GM12864 (cell line): ENCODE data around the gene FOXK2.
A peak's percentile ranks its signal among the peaks of the same experiment; 100 is the strongest.
"Not testable (repeated sequence)": the region's sequence is repeated elsewhere in the genome, so short reads cannot be mapped to it uniquely, and the experiment has no call there.

Source experiments
- DNase-seq: peaks from one replicate; pipeline ENCODE4 v3.0.0-alpha.2; 2011; ENCODE audit warnings: low read depth
- H3K4me3 ChIP-seq: 2 replicates; pipeline ENCODE4 v1.5.1; 2011; ENCODE audit warnings: mild to moderate bottlenecking, low read depth, low read length, control low read depth
- TF ChIP-seq, protein P1 (sequence below): IDR thresholded peaks from 2 replicates; pipeline ENCODE4 v1.5.1; 2011; ENCODE audit warnings: low read depth, mild to moderate bottlenecking, moderate library complexity, low read length, control low read depth, inconsistent platforms; ENCODE audit errors: missing control alignments

The FOXK2 gene

DNA sequence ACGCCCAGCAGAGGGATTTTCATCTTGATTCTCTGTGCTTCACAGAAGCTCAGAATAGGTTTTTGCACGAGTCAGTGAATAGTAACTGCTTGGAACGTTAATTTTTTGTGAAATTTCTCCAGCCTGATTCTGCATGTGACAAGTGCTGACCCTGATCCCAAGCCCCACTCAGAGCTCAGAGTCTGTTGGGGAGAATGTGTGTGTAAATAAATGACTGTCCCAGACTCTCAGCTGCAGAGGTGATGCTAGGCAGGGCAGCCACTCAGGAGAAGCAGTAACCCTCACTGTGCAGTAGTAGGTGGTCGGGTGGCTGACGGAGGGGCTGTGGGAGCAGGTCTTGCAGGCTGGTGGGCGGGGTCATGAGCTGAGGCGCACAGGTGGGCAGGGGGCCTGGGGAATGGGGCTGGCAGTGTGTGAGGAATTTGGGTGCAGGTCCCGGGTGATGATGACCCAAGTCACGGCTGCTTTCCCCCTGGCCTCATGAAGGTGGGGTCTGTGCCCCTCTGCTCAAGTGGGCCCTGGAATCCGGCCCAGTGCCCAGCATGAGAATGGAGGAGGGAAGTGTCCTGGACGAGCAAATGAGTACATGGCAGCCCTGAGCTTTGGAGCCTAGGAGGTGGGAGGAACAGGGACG is 16.3 kb upstream of the FOXK2 start:
- no peak overlapping the region for H3K4me3 ChIP-seq
- TF ChIP-seq, protein P1, sequence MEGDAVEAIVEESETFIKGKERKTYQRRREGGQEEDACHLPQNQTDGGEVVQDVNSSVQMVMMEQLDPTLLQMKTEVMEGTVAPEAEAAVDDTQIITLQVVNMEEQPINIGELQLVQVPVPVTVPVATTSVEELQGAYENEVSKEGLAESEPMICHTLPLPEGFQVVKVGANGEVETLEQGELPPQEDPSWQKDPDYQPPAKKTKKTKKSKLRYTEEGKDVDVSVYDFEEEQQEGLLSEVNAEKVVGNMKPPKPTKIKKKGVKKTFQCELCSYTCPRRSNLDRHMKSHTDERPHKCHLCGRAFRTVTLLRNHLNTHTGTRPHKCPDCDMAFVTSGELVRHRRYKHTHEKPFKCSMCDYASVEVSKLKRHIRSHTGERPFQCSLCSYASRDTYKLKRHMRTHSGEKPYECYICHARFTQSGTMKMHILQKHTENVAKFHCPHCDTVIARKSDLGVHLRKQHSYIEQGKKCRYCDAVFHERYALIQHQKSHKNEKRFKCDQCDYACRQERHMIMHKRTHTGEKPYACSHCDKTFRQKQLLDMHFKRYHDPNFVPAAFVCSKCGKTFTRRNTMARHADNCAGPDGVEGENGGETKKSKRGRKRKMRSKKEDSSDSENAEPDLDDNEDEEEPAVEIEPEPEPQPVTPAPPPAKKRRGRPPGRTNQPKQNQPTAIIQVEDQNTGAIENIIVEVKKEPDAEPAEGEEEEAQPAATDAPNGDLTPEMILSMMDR, result no peak
- no peak for DNase-seq

DNA sequence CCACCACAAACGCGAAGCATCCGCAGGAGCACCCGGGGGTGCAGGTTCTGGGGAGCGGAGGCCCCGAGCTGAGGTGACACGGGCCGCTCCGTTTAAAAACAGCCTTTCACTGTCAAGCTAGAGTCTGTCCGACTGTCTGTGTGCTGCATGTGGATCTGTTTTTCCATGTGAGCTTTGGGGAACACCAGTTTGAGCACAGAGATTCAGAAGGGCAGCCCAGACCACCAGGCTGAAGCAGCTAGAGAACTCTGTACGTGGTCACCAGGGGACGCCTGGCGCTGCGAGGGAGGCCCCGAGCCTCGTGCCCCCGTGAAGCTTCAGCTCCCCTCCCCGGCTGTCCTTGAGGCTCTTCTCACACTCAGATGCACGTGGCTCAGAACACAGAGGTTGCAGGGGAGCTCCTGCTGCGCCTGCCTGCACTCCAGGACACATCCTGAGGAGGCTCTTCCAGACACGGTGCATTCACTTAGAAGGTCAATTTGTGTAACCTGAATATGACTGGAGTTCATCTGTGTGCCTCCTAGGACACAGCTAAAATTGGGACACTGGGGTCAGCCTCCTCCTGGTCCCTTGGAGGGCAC is 15.7 kb upstream of the FOXK2 start:
- H3K4me3 ChIP-seq, result no peak overlapping the region
- DNase-seq, result no peak
- TF ChIP-seq, protein P1, result no peak

DNA sequence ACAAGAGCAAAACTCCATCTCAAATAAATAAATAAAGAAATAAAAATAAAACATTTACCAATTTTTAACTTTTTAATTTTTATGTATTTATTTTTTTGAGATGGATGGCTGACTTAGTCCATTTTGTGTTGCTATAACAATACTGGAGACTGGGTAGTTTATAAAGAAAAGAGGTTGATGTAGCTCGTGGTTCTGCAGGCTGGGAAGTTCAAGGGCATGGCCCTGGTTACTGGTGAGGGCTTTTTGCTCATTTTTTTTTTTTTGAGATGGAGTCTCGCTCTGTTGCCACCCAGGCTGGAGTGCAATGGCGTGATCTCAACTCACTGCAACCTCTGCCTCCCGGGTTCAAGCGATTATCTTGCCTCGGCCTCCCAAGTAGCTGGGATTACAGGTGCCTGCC is 14.2 kb upstream of the FOXK2 start:
- DNase-seq, result no peak
- TF ChIP-seq, protein P1, result no peak
- no peak overlapping the region for H3K4me3 ChIP-seq

DNA sequence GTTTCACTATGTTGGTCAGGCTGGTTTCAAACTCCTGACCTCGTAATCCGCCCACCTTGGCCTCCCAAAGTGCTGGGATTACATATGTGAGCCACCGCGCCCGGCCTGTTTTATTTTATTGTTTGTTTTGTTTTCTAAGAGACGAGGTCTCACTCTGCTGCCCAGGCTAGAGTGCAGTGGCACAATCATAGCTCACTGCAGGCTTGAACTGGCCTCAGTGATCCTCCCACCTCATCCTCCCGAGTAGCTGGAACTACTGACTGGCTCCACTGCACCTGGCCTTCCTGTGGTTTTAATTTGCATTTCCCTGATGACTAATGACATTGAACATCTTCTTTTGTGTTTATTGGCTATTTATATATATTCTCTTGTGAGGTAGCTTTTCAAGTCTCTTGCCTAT is 13.1 kb upstream of the FOXK2 start:
- H3K4me3 ChIP-seq, result not testable (repeated sequence)
- DNase-seq, result peak; percentile 93

DNA sequence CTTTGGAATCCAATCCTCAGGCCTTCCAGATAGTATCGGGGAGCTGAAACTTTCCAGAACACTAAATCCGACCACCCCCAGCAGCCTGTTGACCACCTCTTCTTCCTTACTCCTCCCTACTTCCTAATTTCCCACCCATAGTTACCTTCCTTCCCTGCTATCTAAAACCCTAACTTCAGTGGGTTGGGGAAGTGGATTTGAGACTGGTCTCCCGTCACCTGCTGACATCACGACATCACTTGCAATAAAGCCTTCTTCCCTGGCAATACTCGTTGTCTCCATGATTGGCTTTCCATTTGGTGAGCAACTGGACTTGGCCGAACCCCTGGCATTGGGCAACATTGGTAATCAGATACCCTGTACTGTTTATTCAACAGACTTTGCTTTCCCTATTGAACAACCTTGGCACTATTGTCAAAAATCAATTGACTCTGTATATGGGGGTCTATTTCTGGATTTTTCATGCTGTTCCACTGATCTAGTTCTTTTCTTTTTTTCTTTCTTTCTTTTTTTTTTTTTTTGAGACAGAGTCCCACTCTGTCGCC is 11.8 kb upstream of the FOXK2 start:
- no peak for DNase-seq
- H3K4me3 ChIP-seq, result no peak overlapping the region
- TF ChIP-seq, protein P1, result no peak

DNA sequence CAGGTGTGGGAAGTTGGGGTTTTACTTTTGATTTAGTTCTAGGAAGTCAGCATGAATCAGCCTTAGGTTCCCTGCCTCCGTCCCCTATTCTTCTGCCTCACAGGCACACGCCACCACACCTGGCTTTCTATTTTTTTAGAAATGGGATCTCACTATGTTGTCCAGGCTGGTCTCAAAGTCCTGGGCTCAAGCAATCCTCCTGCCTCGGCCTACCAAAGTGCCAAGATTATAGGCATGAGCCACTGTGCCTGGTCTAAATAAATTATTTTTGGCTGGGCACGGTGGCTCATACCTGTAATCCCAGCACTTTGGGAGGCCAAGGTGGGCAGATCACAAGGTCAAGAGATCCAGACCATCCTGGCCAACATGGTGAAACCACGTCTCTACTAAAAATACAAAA is 7.9 kb upstream of the FOXK2 start:
- DNase-seq, H3K4me3 ChIP-seq: not testable (repeated sequence)

DNA sequence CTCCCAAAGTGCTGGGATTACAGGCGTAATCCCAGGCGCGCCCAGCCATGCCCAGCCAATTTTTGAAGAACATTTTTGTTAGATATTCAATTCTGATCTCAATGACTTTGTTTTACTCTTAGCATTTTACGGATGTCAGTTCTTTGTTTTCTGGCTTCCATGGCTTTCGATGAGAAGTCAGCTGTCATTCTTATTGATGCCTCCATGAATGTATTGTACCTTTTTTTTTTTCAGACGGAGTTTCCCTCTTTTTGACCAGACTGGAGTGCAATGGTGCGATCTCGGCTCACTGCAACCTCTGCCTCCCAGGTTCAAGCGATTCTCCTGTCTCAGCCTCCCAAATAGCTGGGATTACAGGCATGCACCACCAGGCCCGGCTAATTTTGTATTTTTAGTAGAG is 5.7 kb upstream of the FOXK2 start:
- H3K4me3 ChIP-seq, DNase-seq: not testable (repeated sequence)

DNA sequence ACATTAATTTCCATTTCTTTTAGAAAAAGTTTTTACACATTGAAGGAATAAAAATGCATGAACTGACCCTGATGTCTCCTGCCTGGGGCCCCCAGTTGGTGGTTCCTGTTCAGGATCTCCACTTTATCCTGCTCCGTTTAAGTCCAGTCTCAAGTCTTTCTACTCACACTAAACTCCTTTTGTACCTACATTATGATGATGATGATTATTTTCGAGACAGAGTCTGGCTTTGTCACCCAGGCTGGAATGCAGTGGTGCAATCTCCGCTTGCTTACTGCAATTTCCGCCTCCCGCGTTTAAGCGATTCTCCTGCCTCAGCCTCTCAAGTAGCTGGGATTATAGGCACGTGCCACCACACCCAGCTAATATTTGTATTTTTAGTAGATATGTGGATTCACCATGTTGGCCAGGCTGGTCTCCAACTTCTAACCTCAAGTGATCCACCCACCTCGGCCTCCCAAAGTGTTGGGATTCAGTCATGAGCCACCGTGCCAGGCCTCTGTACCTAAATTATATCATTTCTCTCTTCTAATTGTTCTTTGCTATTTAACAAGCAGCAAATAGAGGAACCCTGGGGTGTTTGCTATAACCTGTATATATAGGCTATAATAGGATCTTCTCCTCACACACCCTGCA is 2.2 kb upstream of the FOXK2 start:
- DNase-seq, result no peak
- no peak overlapping the region for H3K4me3 ChIP-seq
- TF ChIP-seq, protein P1, result no peak
